Activated CD4-positive, alpha-beta memory T cell treated with anti-CD3 and anti-CD28 coated beads for 36 hours (primary cell): ENCODE measurements around the gene PLA2G15. TPM values are rescaled to one million over a fixed set of nuclear protein-coding genes. Genes with fewer than 3 reads are reported as not detected.

Experiments
- CTCF ChIA-PET: fragments of 350-600 bp; sonication (Branson Sonifier 250); formaldehyde crosslinking; loops from one replicate; lab custom pipeline; 2021; ENCODE audit warnings: antibody characterized with exemption, inconsistent platforms; lab: Charles Lee
- POLR2A ChIA-PET: fragments of 350-600 bp; sonication (Branson Sonifier 250); formaldehyde crosslinking; loops from one replicate; lab custom pipeline; 2021; ENCODE audit warnings: antibody characterized with exemption; lab: Charles Lee
- DNase-seq: peaks from one replicate; pipeline ENCODE4 v3.0.0-alpha.2; 2020
- H3K27ac Mint-ChIP-seq: one replicate; pipeline ENCODE4 v1.8.0; 2021; ENCODE audit warnings: mixed read lengths
- H3K27me3 Mint-ChIP-seq: one replicate; pipeline ENCODE4 v1.8.0; 2021; ENCODE audit warnings: mixed read lengths
- H3K36me3 Mint-ChIP-seq: one replicate; pipeline ENCODE4 v1.8.0; 2021; ENCODE audit warnings: mixed read lengths
- H3K4me1 Mint-ChIP-seq: one replicate; pipeline ENCODE4 v1.8.0; 2021; ENCODE audit warnings: low read depth, mixed read lengths
- H3K4me3 Mint-ChIP-seq: one replicate; pipeline ENCODE4 v1.8.0; 2021; ENCODE audit warnings: mild to moderate bottlenecking, mixed read lengths
- H3K9me3 Mint-ChIP-seq: one replicate; pipeline ENCODE4 v1.8.0; 2021; ENCODE audit warnings: mixed read lengths
- intact Hi-C: fragments of 100-400 bp; cut with micrococcal nuclease; formaldehyde crosslinking; loops from one replicate; pipeline ENCODE4 v1.15.1; 2023
- microRNA-seq: library from miRNA; unstranded; fragments of <30 nt; microRNA quantifications from one replicate; pipeline ENCODE4 v1.2.0, GENCODE V29; 2022; ENCODE audit warnings: borderline number of aligned reads, borderline microRNAs expressed, borderline replicate concordance
- total RNA-seq, 2 experiments: library from RNA; stranded (reverse); gene quantifications; one replicate each; pipeline ENCODE4 v1.2.3, GENCODE V29; 2021

Gene PLA2G15
- total RNA-seq, 2 experiments from 2014 or later, result 8.0 to 8.7 TPM

GRCh38 chr16:68298907-68299561, 53.9 kb downstream of the PLA2G15 start:
- POLR2A ChIA-PET, result interaction anchor here (1.1 to 1.2 kb wide), 2 partner anchors 9 to 12 kb away, joined by 3 to 4 read pairs; partner anchors contain the start of genes PRMT7 and SLC7A6OS
- intact Hi-C loops, result no loop called here
- Mint-ChIP-seq H3K4me3 (no peak overlapping the region), H3K27me3 (no peaks in the 10 kb centered on the region), H3K36me3 (peaks cover 60% of the 10 kb centered on the region), H3K27ac (peak overlapping the region; percentile 47), H3K4me1 (peaks cover 12% of the 10 kb centered on the region), H3K9me3 (no peaks in the 10 kb centered on the region)
- DNase-seq, result no peak
- CTCF ChIA-PET, result interaction anchor here (1.8 to 3.0 kb wide), 4 partner anchors 12 to 37 kb away, joined by 4 to 19 read pairs (median 13); partner anchors contain the start of genes PRMT7, SLC7A6 and SLC7A6OS

GRCh38 chr16:68299571-68300453, 54.6 kb downstream of the PLA2G15 start:
- H3K36me3 Mint-ChIP-seq, result peaks cover 59% of the 10 kb centered on the region
- H3K4me3 Mint-ChIP-seq, result no peak overlapping the region
- peak overlapping the region; percentile 65 for H3K27ac Mint-ChIP-seq
- POLR2A ChIA-PET, result interaction anchor here (0.7 to 1.3 kb wide), 4 partner anchors 9 to 36 kb away, joined by 4 to 6 read pairs (median 4); partner anchors contain the start of gene SLC7A6
- CTCF ChIA-PET, result interaction anchor here (0.7 to 3.0 kb wide), 5 partner anchors 11 to 38 kb away, joined by 3 to 19 read pairs (median 8); partner anchors contain the start of genes PRMT7, SLC7A6 and SLC7A6OS
- H3K4me1 Mint-ChIP-seq, result peaks cover 9% of the 10 kb centered on the region
- no peak for DNase-seq
- H3K9me3 Mint-ChIP-seq, result no peaks in the 10 kb centered on the region
- H3K27me3 Mint-ChIP-seq, result no peaks in the 10 kb centered on the region
- intact Hi-C loops, result no loop called here

- no peak for DNase-seq
- ChIA-PET CTCF (interaction anchor here (0.8 to 3.0 kb wide), 5 partner anchors 10 to 39 kb away, joined by 3 to 19 read pairs (median 8); partner anchors contain the start of genes PRMT7, SLC7A6 and SLC7A6OS), POLR2A (interaction anchor here (0.7 to 1.3 kb wide), 3 partner anchors 8 to 37 kb away, joined by 4 to 6 read pairs (median 5); partner anchors contain the start of gene SLC7A6)
- H3K9me3 Mint-ChIP-seq, result no peaks in the 10 kb centered on the region
- peak overlapping the region; percentile 65 for H3K27ac Mint-ChIP-seq
- intact Hi-C loops, result no loop called here
- H3K4me3 Mint-ChIP-seq, result no peak overlapping the region
- H3K4me1 Mint-ChIP-seq, result peaks cover 9% of the 10 kb centered on the region
- H3K36me3 Mint-ChIP-seq, result peaks cover 55% of the 10 kb centered on the region
- H3K27me3 Mint-ChIP-seq, result no peaks in the 10 kb centered on the region
Measured at GRCh38 chr16:68300734-68301459, 55.7 kb downstream of the PLA2G15 start.

GRCh38 chr16:68306633-68307032, 61.5 kb downstream of the PLA2G15 start:
- H3K4me3 Mint-ChIP-seq, result no peak overlapping the region

GRCh38 chr16:68309799-68310198, 64.6 kb downstream of the PLA2G15 start:
- Mint-ChIP-seq H3K27ac (peak overlapping the region; percentile 93), H3K4me1 (peaks cover 46% of the 10 kb centered on the region), H3K36me3 (peaks cover 27% of the 10 kb centered on the region), H3K4me3 (peak overlapping the region; percentile 89), H3K9me3 (no peaks in the 10 kb centered on the region), H3K27me3 (no peaks in the 10 kb centered on the region)
- CTCF ChIA-PET, result interaction anchor here (4.1 kb wide), 1 partner anchor 47 kb away, joined by 106 read pairs; the partner anchor contains the start of gene SLC7A6
- POLR2A ChIA-PET, result interaction anchor here (0.9 kb wide), 1 partner anchor 10 kb away, joined by 6 read pairs; no protein-coding TSS in a partner anchor
- intact Hi-C loops, result loop anchor here (1.0 to 2.0 kb wide), 4 partner anchors 20 to 225 kb away; partner anchors contain the start of genes NFATC3 and PLA2G15
- DNase-seq, result no peak

More at GRCh38 chr16:68306633-68307032, 61.5 kb downstream of the PLA2G15 start:
- ChIA-PET CTCF (interaction anchor here (1.7 to 4.2 kb wide), 2 partner anchors 42 to 45 kb away, joined by 4 to 16 read pairs; partner anchors contain the start of gene SLC7A6), POLR2A (no interaction called here)
- DNase-seq, result no peak
- peaks cover 26% of the 10 kb centered on the region for H3K4me1 Mint-ChIP-seq
- intact Hi-C loops, result no loop called here
- peak overlapping the region; percentile 49 for H3K27ac Mint-ChIP-seq
- no peaks in the 10 kb centered on the region for H3K27me3 Mint-ChIP-seq
- H3K9me3 Mint-ChIP-seq, result no peaks in the 10 kb centered on the region
- H3K36me3 Mint-ChIP-seq, result peaks cover 43% of the 10 kb centered on the region

GRCh38 chr16:68310437-68310773, 65.2 kb downstream of the PLA2G15 start:
- Mint-ChIP-seq H3K36me3 (peaks cover 26% of the 10 kb centered on the region), H3K27ac (peak overlapping the region; percentile 93), H3K4me3 (peak overlapping the region; percentile 89), H3K9me3 (no peaks in the 10 kb centered on the region), H3K4me1 (peaks cover 49% of the 10 kb centered on the region), H3K27me3 (no peaks in the 10 kb centered on the region)
- ChIA-PET POLR2A (interaction anchor here (0.7 to 2.4 kb wide), 13 partner anchors 11 to 55 kb away, joined by 3 to 45 read pairs (median 5); partner anchors contain the start of gene SLC7A6), CTCF (interaction anchor here (0.6 to 4.1 kb wide), 14 partner anchors 10 to 210 kb away, joined by 3 to 106 read pairs (median 5); partner anchors contain the start of gene SLC7A6)
- no peak for DNase-seq
- intact Hi-C loops, result loop anchor here (1.0 to 2.0 kb wide), 4 partner anchors 21 to 226 kb away; partner anchors contain the start of genes NFATC3 and PLA2G15

Small RNA genes lying within 50 kb of the gene (microRNA-seq; reads per million reads assigned to microRNA genes)
- gene MIR6773, result not detected

Other genes starting within 250 kb of the PLA2G15 start
- 1 to 10 TPM; 3.9 to 5.3 TPM for gene DPEP2, start 245.9 kb upstream of the PLA2G15 start, total RNA-seq
- gene DPEP2NB, start 229.5 kb upstream of the PLA2G15 start, total RNA-seq, result not detected
- gene DDX28, start 222.1 kb upstream of the PLA2G15 start, total RNA-seq, result 10 to 100 TPM; 12.8 to 14.5 TPM
- 10 to 100 TPM; 29.2 to 29.4 TPM for gene DUS2, start 222.1 kb upstream of the PLA2G15 start, total RNA-seq
- gene NFATC3, start 160.0 kb upstream of the PLA2G15 start, total RNA-seq, result 10 to 100 TPM; 83.4 to 85.2 TPM
- gene ESRP2, start 9.2 kb upstream of the PLA2G15 start, total RNA-seq, result under 1 TPM; 0.27 to 0.59 TPM
- gene SLC7A6, start 19.2 kb downstream of the PLA2G15 start, total RNA-seq, result 10 to 100 TPM; 62.8 to 63.8 TPM
- gene SLC7A6OS, start 65.6 kb downstream of the PLA2G15 start, total RNA-seq, result 10 to 100 TPM; 20.6 to 22.2 TPM
- 10 to 100 TPM; 60.4 to 62.8 TPM for gene PRMT7, start 65.6 kb downstream of the PLA2G15 start, total RNA-seq
- gene SMPD3, start 203.1 kb downstream of the PLA2G15 start, total RNA-seq, result under 1 TPM; 0.07 to 0.12 TPM